Caco-2 (cell line): ENCODE results near the gene HDAC4. TPM values are rescaled to one million over a fixed set of nuclear protein-coding genes. Genes with fewer than 3 reads are reported as not detected.

Experiments used
- BruUV-seq: library from RNA; stranded (reverse); fragments of 400-500 nt; replicated peaks from 2 replicates; lab custom pipeline; 2021; lab: Mats Ljungman, UMichigan
- CTCF ChIA-PET: fragments of 300-600 bp; sonication (Branson Sonifier 250); formaldehyde crosslinking; loops from one replicate; lab custom pipeline; 2022; ENCODE audit warnings: antibody characterized with exemption; lab: Charles Lee
- POLR2A ChIA-PET: fragments of 300-600 bp; sonication (Branson Sonifier 250); formaldehyde crosslinking; loops from one replicate; lab custom pipeline; 2022; ENCODE audit warnings: antibody characterized with exemption; lab: Charles Lee
- DNase-seq, 2 experiments: peaks; one replicate each; pipeline versions ENCODE4 v3.0.0 to v3.0.0-alpha.2; 2020 to 2022
- H3K27me3 ChIP-seq: replicated peaks from 2 replicates; pipeline ENCODE4 v1.6.0; 2011; ENCODE audit warnings: low read length; ENCODE audit not compliant: control insufficient read depth, insufficient read depth
- H3K36me3 ChIP-seq: 2 replicates; pipeline ENCODE4 v1.5.1; 2011; ENCODE audit warnings: low read length; ENCODE audit not compliant: control insufficient read depth, insufficient read depth
- H3K4me1 ChIP-seq: fragments of 250-450 bp; sonication (Bioruptor Pico); 2 replicates; pipeline ENCODE4 v1.5.1; 2020; ENCODE audit warnings: mild to moderate bottlenecking
- H3K4me3 ChIP-seq: 2 replicates; pipeline ENCODE4 v1.5.1; 2011; ENCODE audit warnings: low read depth, mild to moderate bottlenecking, control low read depth, low read length
- H3K9me3 ChIP-seq: fragments of 250-450 bp; sonication (Bioruptor Pico); 2 replicates; pipeline ENCODE4 v1.5.1; 2020; ENCODE audit warnings: mild to moderate bottlenecking, moderate library complexity
- H3K27ac Mint-ChIP-seq: one replicate; pipeline ENCODE4 v1.8.0; 2022; ENCODE audit warnings: mixed read lengths; ENCODE audit not compliant: unreplicated experiment
- H3K27me3 Mint-ChIP-seq: one replicate; pipeline ENCODE4 v1.8.0; 2022; ENCODE audit warnings: mixed read lengths; ENCODE audit not compliant: insufficient read depth, unreplicated experiment
- H3K36me3 Mint-ChIP-seq: one replicate; pipeline ENCODE4 v1.8.0; 2022; ENCODE audit warnings: mild to moderate bottlenecking, mixed read lengths; ENCODE audit not compliant: insufficient read depth, unreplicated experiment
- H3K4me1 Mint-ChIP-seq: one replicate; pipeline ENCODE4 v1.8.0; 2022; ENCODE audit warnings: low read depth, mixed read lengths; ENCODE audit not compliant: unreplicated experiment
- H3K4me3 Mint-ChIP-seq: one replicate; pipeline ENCODE4 v1.8.0; 2022; ENCODE audit warnings: mild to moderate bottlenecking, moderate library complexity, mixed read lengths; ENCODE audit not compliant: unreplicated experiment
- H3K9me3 Mint-ChIP-seq: one replicate; pipeline ENCODE4 v1.8.0; 2022; ENCODE audit warnings: mixed read lengths; ENCODE audit not compliant: unreplicated experiment
- CTCF ChIP-seq, 2 experiments: fragments of 200-600 bp in 1 of 2; IDR thresholded peaks; 1 replicate in 1 of 2; 2 replicates in 1 of 2; pipeline versions ENCODE4 v1.5.1 to v1.8.0; 2011 to 2022; ENCODE audit warnings: antibody characterized with exemption in 1 of 2, control low read depth in 1 of 2, inconsistent platforms in 1 of 2, low read depth in 1 of 2, low read length in 1 of 2, mild to moderate bottlenecking in 1 of 2, moderate library complexity in 1 of 2; ENCODE audit not compliant: insufficient read depth in 1 of 2, severe bottlenecking in 1 of 2, unreplicated experiment in 1 of 2
- intact Hi-C: fragments of 100-400 bp; cut with micrococcal nuclease; formaldehyde crosslinking; loops from one replicate; pipeline ENCODE4 v1.10.0; 2022; ENCODE audit not compliant: unreplicated experiment
- total RNA-seq: library from RNA; stranded (reverse); gene quantifications from 2 replicates; pipeline ENCODE4 v1.2.3, GENCODE V29; 2022

HDAC4 gene
- total RNA-seq, 1 experiment from 2014 or later: 15.5 TPM

GRCh38 chr2:239192975-239193374 is 207.8 kb downstream of the HDAC4 start:
- H3K4me1 Mint-ChIP-seq: no peaks in the 10 kb centered on the region
- DNase-seq: no peak
- no peak for TF ChIP-seq CTCF (IDR thresholded peaks at IDR 0.05; ENCODE audit: insufficient read depth in 1 of 2, low read depth in 1 of 2, low read length in 1 of 2, severe bottlenecking in 1 of 2, unreplicated experiment in 1 of 2)
- H3K9me3 Mint-ChIP-seq: no peaks in the 10 kb centered on the region
- H3K4me3 ChIP-seq: no peak overlapping the region
- POLR2A ChIA-PET: no interaction called here
- no peaks in the 10 kb centered on the region for H3K4me1 ChIP-seq
- no peak overlapping the region for H3K4me3 Mint-ChIP-seq
- no TSS peak for BruUV-seq
- no peaks in the 10 kb centered on the region for H3K9me3 ChIP-seq
- H3K36me3 ChIP-seq: no peaks in the 10 kb centered on the region
- H3K27me3 Mint-ChIP-seq: no peaks in the 10 kb centered on the region
- no peak overlapping the region for H3K27ac Mint-ChIP-seq
- CTCF ChIA-PET: no interaction called here
- no peaks in the 10 kb centered on the region for H3K27me3 ChIP-seq
- no peaks in the 10 kb centered on the region for H3K36me3 Mint-ChIP-seq
- intact Hi-C loops: no loop called here

GRCh38 chr2:239192456-239192855 is 208.4 kb downstream of the HDAC4 start:
- Mint-ChIP-seq H3K27me3 (no peaks in the 10 kb centered on the region), H3K4me1 (no peaks in the 10 kb centered on the region), H3K27ac (no peak overlapping the region), H3K9me3 (no peaks in the 10 kb centered on the region), H3K36me3 (no peaks in the 10 kb centered on the region), H3K4me3 (no peak overlapping the region)
- no peak for TF ChIP-seq CTCF (IDR thresholded peaks at IDR 0.05; ENCODE audit: insufficient read depth in 1 of 2, low read depth in 1 of 2, low read length in 1 of 2, severe bottlenecking in 1 of 2, unreplicated experiment in 1 of 2)
- Histone ChIP-seq H3K36me3 (no peaks in the 10 kb centered on the region), H3K4me3 (no peak overlapping the region), H3K4me1 (no peaks in the 10 kb centered on the region), H3K27me3 (no peaks in the 10 kb centered on the region), H3K9me3 (no peaks in the 10 kb centered on the region)
- ChIA-PET CTCF (no interaction called here), POLR2A (no interaction called here)
- no peak for DNase-seq
- BruUV-seq: no TSS peak
- intact Hi-C loops: no loop called here

- ChIA-PET CTCF (no interaction called here), POLR2A (no interaction called here)
- no peak for TF ChIP-seq CTCF (IDR thresholded peaks at IDR 0.05; ENCODE audit: insufficient read depth in 1 of 2, low read depth in 1 of 2, low read length in 1 of 2, severe bottlenecking in 1 of 2, unreplicated experiment in 1 of 2)
- Histone ChIP-seq H3K4me1 (no peaks in the 10 kb centered on the region), H3K27me3 (no peaks in the 10 kb centered on the region), H3K36me3 (no peaks in the 10 kb centered on the region), H3K9me3 (no peaks in the 10 kb centered on the region), H3K4me3 (no peak overlapping the region)
- no TSS peak for BruUV-seq
- Mint-ChIP-seq H3K27ac (no peak overlapping the region), H3K9me3 (no peaks in the 10 kb centered on the region), H3K4me1 (no peaks in the 10 kb centered on the region), H3K27me3 (no peaks in the 10 kb centered on the region), H3K36me3 (no peaks in the 10 kb centered on the region), H3K4me3 (no peak overlapping the region)
- DNase-seq: no peak
- intact Hi-C loops: no loop called here
Measured at GRCh38 chr2:239190921-239191885, 209.6 kb downstream of the HDAC4 start.
